DND-41 (cell line): ENCODE measurements around the gene MED29.

ENCODE experiments used
- ATAC-seq: fragments of 200-7000 bp; cut with Tn5 transposase; 3 replicates; pipeline ENCODE4 v1.9.1; 2021; ENCODE audit warnings: low read depth; ENCODE audit not compliant: insufficient read depth
- DNase-seq: peaks from one replicate; pipeline ENCODE4 v3.0.0-alpha.2; 2020
- H2AFZ ChIP-seq: 2 replicates; pipeline ENCODE4 v1.6.0; 2012; ENCODE audit warnings: low read depth, low read length
- H3K27ac ChIP-seq: 2 replicates; pipeline ENCODE4 v1.5.1; 2012; ENCODE audit warnings: low read length, inconsistent platforms
- H3K27me3 ChIP-seq: fragments of 200-600 bp; sonication (generic); 2 replicates; pipeline ENCODE4 v1.6.0; 2012; ENCODE audit warnings: low read length, mild to moderate bottlenecking, inconsistent platforms; ENCODE audit not compliant: insufficient read depth, poor library complexity
- H3K36me3 ChIP-seq: 2 replicates; pipeline ENCODE4 v1.5.1; 2012; ENCODE audit warnings: low read length, inconsistent platforms; ENCODE audit not compliant: insufficient read depth
- H3K4me1 ChIP-seq: 2 replicates; pipeline ENCODE4 v1.5.1; 2012; ENCODE audit warnings: mild to moderate bottlenecking, low read length; ENCODE audit not compliant: insufficient read depth
- H3K4me2 ChIP-seq: 2 replicates; pipeline ENCODE4 v1.6.0; 2012; ENCODE audit warnings: mild to moderate bottlenecking, moderate library complexity, low read length, inconsistent platforms; ENCODE audit not compliant: insufficient read depth
- H3K4me3 ChIP-seq, 2 experiments: fragments of 200-600 bp in 1 of 2; shearing (Covaris generic) in 1 of 2; 2 replicates each; pipeline ENCODE4 v1.5.1; 2012 to 2016; ENCODE audit warnings: inconsistent platforms in 2 of 2, low read length in 2 of 2, mild to moderate bottlenecking in 2 of 2, low read depth in 1 of 2, moderate library complexity in 1 of 2
- H3K79me2 ChIP-seq: 2 replicates; pipeline ENCODE4 v1.6.0; 2012; ENCODE audit warnings: low read length, inconsistent platforms; ENCODE audit not compliant: insufficient read depth
- H3K9ac ChIP-seq: 2 replicates; pipeline ENCODE4 v1.6.0; 2012; ENCODE audit warnings: low read depth, mild to moderate bottlenecking, inconsistent platforms, low read length, moderate library complexity
- H3K9me3 ChIP-seq: 2 replicates; pipeline ENCODE4 v1.5.1; 2012; ENCODE audit warnings: low read length, moderate library complexity, mild to moderate bottlenecking, inconsistent platforms; ENCODE audit not compliant: insufficient read depth, severe bottlenecking
- H4K20me1 ChIP-seq: 2 replicates; pipeline ENCODE4 v1.6.0; 2012; ENCODE audit warnings: low read length; ENCODE audit not compliant: insufficient read depth
- EZH2 ChIP-seq: IDR thresholded peaks from 3 replicates; pipeline ENCODE4 v1.6.1; 2012; ENCODE audit warnings: borderline replicate concordance, low read depth, mild to moderate bottlenecking, moderate library complexity, low read length, inconsistent platforms; ENCODE audit not compliant: severe bottlenecking
- TF ChIP-seq, protein P1 (sequence below): IDR thresholded peaks from 2 replicates; pipeline ENCODE4 v1.5.1; 2012; ENCODE audit warnings: borderline replicate concordance, low read length, moderate library complexity, mild to moderate bottlenecking; ENCODE audit not compliant: poor library complexity, severe bottlenecking; ENCODE audit errors: extremely low read depth

The MED29 gene

DNA sequence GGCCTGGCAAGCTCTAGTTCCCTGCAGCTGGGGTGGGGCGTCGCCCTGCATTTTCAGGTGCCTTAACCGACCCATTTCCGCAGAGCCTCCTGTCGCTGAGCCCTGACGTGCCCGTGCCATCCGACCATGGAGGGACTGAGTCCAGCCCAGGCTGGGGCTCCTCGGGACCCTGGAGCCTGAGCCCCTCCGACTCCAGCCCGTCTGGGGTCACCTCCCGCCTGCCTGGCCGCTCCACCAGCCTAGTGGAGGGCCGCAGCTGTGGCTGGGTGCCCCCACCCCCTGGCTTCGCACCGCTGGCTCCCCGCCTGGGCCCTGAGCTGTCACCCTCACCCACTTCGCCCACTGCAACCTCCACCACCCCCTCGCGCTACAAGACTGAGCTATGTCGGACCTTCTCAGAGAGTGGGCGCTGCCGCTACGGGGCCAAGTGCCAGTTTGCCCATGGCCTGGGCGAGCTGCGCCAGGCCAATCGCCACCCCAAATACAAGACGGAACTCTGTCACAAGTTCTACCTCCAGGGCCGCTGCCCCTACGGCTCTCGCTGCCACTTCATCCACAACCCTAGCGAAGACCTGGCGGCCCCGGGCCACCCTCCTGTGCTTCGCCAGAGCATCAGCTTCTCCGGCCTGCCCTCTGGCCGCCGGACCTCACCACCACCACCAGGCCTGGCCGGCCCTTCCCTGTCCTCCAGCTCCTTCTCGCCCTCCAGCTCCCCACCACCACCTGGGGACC, 16.6 kb downstream of the MED29 start:
- peak; percentile 73 for DNase-seq
- 0 out of 3 replicates have a peak, but pooled peaks have one; percentile 5 for ATAC-seq
- H3K27me3 ChIP-seq = no peaks in the 10 kb centered on the region
- H3K4me3 ChIP-seq = peak overlapping the region; percentile 68 to 77; a peak in 3 of 4 replicates
- peak overlapping the region; percentile 88 for H3K27ac ChIP-seq
- peaks cover 21% of the 10 kb centered on the region for H3K79me2 ChIP-seq
- H3K9ac ChIP-seq = peak overlapping the region; percentile 92
- no peak overlapping the region for H2AFZ ChIP-seq
- TF ChIP-seq, protein P1, sequence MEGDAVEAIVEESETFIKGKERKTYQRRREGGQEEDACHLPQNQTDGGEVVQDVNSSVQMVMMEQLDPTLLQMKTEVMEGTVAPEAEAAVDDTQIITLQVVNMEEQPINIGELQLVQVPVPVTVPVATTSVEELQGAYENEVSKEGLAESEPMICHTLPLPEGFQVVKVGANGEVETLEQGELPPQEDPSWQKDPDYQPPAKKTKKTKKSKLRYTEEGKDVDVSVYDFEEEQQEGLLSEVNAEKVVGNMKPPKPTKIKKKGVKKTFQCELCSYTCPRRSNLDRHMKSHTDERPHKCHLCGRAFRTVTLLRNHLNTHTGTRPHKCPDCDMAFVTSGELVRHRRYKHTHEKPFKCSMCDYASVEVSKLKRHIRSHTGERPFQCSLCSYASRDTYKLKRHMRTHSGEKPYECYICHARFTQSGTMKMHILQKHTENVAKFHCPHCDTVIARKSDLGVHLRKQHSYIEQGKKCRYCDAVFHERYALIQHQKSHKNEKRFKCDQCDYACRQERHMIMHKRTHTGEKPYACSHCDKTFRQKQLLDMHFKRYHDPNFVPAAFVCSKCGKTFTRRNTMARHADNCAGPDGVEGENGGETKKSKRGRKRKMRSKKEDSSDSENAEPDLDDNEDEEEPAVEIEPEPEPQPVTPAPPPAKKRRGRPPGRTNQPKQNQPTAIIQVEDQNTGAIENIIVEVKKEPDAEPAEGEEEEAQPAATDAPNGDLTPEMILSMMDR = no peak
- TF ChIP-seq EZH2 = no peak
- peaks cover 63% of the 10 kb centered on the region for H3K4me1 ChIP-seq
- H4K20me1 ChIP-seq = peaks cover 14% of the 10 kb centered on the region; the same call in 1 of the 2 replicates
- peaks cover 12% of the 10 kb centered on the region for H3K36me3 ChIP-seq
- H3K9me3 ChIP-seq = no peaks in the 10 kb centered on the region
- peak overlapping the region; percentile 74 for H3K4me2 ChIP-seq

DNA sequence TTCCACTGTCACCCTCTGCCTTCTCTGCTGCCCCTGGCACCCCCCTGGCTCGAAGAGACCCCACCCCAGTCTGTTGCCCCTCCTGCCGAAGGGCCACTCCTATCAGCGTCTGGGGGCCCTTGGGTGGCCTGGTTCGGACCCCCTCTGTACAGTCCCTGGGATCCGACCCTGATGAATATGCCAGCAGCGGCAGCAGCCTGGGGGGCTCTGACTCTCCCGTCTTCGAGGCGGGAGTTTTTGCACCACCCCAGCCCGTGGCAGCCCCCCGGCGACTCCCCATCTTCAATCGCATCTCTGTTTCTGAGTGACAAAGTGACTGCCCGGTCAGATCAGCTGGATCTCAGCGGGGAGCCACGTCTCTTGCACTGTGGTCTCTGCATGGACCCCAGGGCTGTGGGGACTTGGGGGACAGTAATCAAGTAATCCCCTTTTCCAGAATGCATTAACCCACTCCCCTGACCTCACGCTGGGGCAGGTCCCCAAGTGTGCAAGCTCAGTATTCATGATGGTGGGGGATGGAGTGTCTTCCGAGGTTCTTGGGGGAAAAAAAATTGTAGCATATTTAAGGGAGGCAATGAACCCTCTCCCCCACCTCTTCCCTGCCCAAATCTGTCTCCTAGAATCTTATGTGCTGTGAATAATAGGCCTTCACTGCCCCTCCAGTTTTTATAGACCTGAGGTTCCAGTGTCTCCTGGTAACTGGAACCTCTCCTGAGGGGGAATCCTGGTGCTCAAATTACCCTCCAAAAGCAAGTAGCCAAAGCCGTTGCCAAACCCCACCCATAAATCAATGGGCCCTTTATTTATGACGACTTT, 17.4 kb downstream of the MED29 start:
- peaks cover 62% of the 10 kb centered on the region for H3K4me1 ChIP-seq
- no peak overlapping the region for H2AFZ ChIP-seq
- H3K27ac ChIP-seq = peak overlapping the region; percentile 88
- no peaks in the 10 kb centered on the region for H3K27me3 ChIP-seq
- H3K4me3 ChIP-seq = peak overlapping the region in 1 of 2 experiments; percentile 68; a peak in 2 of 4 replicates
- peaks cover 12% of the 10 kb centered on the region for H3K36me3 ChIP-seq
- peak overlapping the region; percentile 74 for H3K4me2 ChIP-seq
- peaks cover 14% of the 10 kb centered on the region; the same call in 1 of the 2 replicates for H4K20me1 ChIP-seq
- peak overlapping the region; percentile 92 for H3K9ac ChIP-seq
- ATAC-seq = no peak
- H3K9me3 ChIP-seq = no peaks in the 10 kb centered on the region
- no peak for DNase-seq
- peaks cover 29% of the 10 kb centered on the region for H3K79me2 ChIP-seq
- no peak for TF ChIP-seq EZH2
- TF ChIP-seq, protein P1 = no peak

DNA sequence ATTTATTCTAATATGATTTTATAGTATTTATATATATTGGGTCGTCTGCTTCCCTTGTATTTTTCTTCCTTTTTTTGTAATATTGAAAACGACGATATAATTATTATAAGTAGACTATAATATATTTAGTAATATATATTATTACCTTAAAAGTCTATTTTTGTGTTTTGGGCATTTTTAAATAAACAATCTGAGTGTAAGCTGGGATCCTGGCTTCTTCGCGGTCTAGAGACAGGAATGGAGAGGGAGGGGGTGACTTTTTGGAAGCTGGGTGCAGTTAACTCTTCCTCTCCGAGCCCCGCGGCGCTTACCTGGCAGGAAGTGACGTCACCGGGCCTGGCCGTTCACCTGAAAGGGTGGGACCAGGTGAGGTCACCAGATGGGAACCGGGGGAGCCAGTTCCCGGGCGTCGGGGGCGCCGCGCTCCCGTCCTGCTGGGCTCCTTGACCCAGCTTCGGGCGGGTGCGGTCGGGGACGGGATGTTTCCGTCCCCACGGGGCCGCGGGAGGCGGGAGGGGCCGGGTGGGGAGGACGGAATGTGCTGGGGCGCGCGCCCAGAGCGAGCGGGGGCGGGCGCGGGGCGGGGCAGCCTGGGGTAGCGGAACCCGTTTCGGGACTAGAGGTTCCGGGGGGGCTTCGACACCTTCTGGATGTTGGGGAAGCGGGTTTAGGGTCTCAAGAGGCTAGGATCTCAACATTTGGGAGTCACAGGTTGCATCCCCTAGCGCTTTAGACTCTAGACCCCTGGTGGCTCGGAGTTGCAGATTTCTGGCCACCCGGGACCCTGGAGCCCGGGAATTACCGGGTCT, 18.2 kb downstream of the MED29 start:
- H3K9ac ChIP-seq = peak overlapping the region; percentile 67
- ATAC-seq (no peak), DNase-seq (peak; percentile 73)
- H3K36me3 ChIP-seq = peaks cover 15% of the 10 kb centered on the region
- H3K27me3 ChIP-seq = no peaks in the 10 kb centered on the region
- H3K4me3 ChIP-seq = peak overlapping the region; percentile 16 to 57; a peak in 3 of 4 replicates
- peaks cover 20% of the 10 kb centered on the region for H4K20me1 ChIP-seq
- peaks cover 37% of the 10 kb centered on the region for H3K79me2 ChIP-seq
- peak overlapping the region; percentile 63 for H3K4me2 ChIP-seq
- TF ChIP-seq, protein P1 = no peak
- no peak for TF ChIP-seq EZH2
- peak overlapping the region; percentile 61 for H2AFZ ChIP-seq
- peak overlapping the region; percentile 75 for H3K27ac ChIP-seq
- peaks cover 70% of the 10 kb centered on the region for H3K4me1 ChIP-seq
- no peaks in the 10 kb centered on the region for H3K9me3 ChIP-seq
